ENCODE measurements around the gene IL20.
"Not testable (repeated sequence)": the region's sequence is repeated elsewhere in the genome, so short reads cannot be mapped to it uniquely, and the experiment has no call there.

Gene IL20

DNA sequence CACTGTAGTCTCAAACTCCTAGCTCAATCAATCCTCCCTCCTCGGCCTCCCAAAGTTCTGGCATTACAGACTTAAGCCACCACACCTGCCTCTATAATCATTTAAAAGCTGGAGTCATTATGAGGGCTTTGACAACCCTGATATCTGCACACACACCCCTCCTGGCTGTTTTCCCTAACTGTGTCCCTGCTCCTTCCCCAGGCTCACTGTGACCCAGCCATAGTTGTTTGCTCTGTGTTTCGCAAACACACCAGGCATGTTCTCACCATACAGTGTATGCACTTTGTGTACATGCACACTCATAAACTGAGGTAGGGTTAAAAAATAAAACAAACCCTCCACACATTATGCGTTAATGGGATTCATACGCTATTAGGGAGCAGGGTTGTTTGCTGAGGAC lies 21.8 kb upstream of the IL20 start:
- DNase-seq = no peak

DNA sequence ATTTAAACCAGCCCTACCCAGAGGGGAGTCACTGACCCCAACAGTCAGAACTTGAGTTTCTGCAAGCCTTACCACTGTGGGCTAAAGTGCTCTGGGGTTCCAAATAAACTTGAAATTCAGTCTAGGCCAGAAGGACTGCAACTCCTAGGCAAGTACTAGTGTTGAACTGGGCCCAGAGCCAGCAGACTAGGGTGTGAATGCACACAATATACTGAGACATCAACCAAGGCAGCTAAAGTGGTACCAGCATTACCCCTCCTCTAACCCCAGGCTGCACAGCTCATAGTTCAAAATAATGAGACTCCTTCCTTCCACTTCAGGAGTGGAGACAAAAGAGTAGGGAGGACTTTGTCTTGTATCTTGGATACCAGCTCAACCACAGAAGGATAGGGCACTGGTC lies 18.9 kb upstream of the IL20 start:
- DNase-seq = no peak

DNA sequence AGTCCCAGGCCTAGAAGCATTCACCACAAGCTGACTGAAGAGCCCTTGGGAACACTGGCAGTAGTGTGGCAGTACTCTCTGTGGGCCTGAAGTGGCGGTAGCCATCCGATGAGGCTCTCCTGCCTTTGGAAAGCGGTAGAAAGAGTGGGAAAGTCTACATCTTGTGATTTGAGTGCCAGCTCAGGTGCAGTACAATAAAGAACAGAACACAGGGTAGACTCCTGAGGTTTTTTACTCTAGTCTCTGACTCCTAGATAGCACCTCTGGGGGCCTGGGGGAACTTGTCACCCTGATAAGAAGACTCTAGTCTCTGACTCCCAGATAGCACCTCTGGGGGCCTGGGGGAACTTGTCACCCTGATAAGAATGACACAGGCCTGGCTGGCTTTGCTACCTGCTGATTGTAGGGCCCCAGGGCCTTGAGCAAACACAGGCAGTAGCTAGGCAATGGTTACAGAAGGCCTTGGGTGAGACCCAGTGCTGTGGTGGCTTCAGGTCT lies 18.0 kb upstream of the IL20 start:
- DNase-seq = no peak

DNA sequence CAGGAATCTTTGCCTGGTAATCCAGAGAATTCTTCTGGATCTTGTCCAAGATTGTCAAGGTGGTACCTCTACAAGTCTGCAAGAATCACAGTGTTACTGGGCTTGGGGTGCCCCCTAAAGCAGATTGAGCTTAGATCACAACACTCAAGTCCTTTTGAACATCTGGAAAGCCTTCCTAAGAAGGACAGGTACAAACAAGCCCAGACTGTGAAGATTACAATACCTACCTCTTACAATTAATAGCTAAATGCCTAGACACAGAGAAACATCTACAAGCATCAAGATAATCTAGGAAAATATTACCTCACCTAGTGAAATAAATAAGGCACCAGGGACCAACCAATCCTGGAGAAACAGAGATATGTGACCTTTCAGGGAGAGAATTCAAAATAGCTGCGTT lies 17.5 kb upstream of the IL20 start:
- no peak for DNase-seq

DNA sequence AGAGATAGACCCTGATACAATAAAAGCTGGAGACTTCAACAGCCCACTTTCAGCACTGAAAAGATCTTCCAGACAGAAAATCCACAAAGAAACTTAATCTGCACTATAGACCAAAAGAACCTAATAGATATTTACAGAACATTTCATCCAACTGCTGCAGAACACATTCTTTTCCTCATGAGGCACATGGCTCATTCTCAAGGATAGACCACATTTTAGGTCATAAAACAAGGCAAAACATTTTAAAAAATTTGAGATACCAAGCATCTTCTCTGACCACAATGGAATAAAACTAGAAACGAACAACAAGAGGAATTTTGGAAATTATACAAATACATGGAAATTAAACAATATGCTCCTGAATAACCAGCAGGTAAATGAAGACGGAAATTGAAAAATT lies 15.0 kb upstream of the IL20 start:
- no peak for DNase-seq

DNA sequence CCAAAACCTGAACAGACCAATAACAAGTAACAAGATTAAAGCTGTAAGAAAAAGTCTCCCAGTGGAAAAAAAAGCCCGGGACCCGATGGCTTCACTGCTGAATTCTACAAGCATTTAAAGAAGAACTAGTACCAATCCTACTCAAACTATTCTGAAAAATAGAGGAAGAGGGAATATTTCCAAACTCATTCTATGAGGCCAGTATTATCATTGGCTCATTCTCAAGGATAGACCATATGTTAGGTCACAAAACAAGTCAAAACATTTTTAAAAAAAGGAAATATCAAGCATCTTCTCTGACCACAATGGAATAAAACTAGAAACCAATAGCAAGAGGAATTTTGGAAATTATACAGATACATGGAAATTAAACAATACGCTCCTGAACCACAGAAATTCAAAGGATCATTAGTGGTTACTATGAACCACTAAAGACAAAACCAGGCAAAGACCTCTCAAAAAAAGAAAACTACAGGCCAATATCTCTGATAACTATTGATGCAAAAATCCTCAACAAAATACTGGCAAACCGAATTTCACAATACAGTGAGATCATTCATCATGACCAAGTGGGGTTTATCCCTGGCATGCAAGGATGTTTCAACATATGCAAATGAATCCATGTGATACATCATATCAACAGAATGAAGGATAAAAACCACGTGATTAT lies 13.9 kb upstream of the IL20 start:
- no peak for DNase-seq

DNA sequence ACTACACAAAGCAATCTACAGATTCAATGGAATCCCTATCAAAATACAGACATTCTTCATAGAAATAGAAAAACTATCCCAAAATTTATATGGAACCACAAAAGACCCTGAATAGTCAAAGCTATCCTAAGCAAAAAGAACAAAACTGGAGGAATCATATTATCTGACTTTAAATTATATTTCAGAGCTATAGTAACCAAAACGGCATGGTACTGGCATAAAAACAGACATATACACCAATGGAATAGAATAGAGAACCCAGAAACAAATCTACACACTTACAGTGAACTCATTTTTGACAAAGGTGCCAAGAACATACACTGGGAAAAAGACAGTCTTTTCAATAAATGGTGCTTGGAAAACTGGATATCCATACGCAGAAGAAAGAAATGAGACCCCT lies 12.8 kb upstream of the IL20 start:
- DNase-seq = not testable (repeated sequence)

DNA sequence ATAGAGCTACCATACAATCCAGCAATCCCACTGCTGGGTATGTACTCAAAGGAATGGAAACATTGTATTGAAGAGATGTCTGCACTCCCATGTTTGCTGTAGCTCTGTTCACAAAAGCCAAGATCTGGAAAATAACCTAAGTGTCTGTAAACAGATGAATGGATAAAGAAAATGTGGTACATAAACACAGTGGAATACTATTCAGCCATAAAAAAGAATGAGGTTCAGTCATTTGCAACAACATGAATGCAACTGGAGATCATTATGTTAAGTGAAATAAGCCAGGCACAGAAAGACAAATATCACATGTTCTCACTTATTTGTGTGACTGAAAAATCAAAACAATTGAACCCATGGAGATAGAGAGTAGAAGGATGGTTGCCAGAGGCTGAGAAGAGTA lies 11.7 kb upstream of the IL20 start:
- DNase-seq = not testable (repeated sequence)

DNA sequence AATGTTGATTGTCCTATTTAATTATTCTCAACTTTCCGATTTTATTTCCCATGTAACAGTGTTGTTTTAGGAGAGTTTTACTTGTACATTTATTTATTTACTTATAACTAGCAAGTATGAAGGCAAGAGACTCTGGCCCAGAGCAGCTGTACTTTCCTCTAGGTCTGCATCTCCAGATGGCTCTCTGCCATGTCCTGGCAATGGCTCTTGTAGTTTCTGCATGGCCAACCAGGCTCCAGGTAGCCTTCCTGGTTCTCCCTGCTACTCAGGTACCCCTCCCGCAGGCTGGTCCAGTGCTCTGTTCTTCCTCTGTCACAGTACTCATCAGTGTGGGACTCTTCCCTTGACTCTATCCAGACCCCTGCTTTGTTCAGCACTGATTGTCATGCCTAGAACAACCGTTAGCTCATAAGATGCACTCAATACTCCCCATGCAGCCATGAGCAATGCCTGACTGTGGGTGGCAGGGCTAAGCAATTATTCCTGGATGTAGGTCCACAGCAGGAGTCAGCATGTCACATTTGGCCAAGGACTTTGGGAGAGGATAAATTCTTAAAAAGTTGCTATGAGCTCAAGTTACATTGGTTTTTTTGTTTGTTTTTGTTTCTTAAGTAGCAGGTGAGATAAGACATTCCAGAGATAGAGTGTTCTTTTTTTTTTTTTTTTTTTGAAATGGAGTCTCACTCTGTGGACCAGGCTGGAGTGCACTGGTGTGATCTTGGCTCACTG lies 10.9 kb upstream of the IL20 start:
- no peak for DNase-seq

DNA sequence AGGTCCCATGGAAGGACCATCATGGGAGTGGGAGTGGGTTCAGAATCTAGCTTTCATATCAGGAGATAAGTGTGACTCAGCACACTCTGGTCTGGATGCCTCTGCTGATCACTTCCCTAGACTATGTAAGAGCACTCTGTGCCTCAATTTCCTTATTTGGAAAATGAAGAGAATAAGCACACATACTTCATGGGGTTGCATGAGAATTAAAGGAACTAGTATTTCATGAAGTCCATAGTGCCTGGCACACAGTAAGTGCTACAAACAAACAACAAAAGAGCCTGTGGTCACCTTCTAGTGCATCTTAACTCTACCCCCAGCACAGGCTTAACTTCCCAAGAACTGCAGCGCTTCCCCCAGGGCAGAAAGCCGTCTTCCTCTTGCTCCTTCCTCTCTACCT lies 9.6 kb upstream of the IL20 start:
- DNase-seq = no peak

DNA sequence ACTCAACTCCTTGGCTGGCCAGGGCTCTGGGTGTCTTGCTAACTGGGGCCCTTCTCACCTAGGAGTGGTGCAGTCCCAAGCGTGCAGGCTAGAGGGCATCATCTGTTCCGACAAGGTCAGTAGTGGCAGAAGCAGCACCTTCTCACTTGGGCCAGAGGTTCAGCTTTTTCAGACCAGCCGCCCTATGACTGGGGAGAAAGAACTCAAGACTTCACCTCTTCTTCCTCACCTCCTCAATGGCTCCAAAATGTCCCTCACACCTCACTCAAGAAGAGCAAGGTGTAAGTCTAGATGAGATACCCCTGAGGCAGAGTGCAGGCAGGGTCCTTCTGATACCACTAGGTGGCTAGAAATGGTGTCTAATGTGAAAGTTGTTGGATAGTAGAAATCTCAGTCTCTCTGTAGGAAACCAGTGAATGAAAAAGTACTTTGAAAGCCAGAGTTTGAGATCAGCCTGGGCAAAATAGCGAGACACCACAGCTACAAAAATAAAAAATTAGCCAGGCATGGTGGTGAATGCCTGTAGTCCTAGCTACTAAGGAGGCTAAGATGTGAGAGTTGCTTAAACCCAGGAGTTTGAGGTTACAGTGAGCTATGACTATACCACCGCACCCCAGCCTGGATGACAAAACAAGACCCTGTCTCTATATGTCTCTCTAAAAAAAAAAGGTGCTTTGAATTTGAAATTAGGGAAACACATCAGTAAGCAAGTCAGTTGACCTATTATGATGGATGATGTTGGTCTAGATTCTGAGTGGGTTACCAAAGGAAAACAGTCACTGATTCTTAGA lies 8.6 kb upstream of the IL20 start:
- DNase-seq = no peak

DNA sequence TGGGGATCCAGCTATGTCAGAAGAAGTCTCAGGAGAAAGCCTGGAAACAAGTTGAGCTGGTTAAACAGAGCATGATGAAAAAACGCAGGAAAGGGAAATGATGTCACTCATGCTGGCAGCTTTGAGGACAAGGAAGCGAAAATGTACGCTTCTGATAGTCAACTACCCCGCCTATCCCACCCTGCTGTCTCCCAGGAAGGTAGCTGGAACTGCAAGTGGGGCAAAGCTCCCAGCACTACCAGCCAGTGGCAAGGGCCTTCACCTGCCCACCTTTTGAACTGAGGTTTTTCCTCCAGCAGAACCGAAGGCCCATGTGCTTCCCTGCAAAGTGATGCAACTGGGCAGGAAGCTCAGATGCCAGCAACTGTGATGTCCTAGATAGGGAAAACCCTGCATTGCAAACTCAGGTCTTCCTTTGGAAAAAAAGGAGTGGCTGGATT lies 6.3 kb upstream of the IL20 start:
- DNase-seq = no peak

DNA sequence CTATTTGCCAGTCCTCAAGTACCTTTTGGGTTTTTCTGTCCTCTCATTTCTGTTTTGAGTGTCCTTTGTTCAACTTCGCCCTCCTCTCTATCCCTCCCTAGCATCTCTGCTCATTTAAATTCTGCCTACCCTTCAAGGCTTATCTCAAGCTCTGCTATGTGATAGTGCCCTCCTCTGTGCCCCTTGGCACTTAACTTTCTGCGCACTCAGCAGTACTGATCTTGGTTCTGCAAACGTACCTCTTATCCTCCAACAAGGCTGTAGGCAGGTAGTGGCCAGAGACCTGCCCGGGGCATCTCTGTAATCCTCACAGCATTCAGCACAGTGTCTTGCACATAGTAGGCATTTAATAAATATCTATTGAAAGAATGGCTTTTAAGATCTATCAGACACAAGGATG lies 5.3 kb upstream of the IL20 start:
- no peak for DNase-seq

DNA sequence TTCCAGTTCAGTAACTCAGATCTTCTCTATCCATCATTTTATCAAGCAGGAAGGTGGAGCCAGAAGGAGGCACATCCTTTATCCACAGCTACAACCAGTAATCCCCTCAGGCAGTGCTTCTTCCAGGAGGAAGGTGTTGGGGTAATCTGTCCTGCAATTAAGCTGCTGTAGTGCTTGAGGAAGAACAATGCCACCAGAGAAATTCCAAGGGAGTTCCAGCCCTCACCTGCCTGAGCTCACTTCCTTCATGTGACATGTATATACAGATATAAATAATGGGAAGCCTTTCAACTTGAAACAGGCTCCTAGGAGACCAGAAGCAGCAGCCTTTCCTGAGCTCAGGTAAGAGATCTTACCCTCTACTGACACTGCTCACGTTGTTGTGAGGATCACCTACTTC lies 2.2 kb upstream of the IL20 start:
- DNase-seq = no peak

DNA sequence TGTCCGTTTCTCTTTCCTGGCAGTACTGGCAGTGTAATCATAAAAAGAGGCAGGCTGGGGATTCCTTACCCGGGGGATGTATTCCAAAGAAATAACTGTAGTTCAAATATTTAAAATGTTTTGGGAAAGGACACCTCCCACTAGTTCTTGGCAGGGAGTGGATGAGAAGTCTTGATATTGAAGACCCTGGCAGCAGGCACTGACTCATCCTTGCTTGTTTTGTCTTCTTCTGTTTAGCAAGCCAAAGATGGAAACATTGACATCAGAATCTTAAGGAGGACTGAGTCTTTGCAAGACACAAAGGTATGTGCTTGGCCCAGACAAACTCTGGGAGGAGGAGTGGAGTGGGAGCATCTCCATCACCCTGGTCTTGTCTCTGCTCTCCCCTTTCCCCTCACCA lies 639 bp downstream of the IL20 start:
- DNase-seq = no peak

DNA sequence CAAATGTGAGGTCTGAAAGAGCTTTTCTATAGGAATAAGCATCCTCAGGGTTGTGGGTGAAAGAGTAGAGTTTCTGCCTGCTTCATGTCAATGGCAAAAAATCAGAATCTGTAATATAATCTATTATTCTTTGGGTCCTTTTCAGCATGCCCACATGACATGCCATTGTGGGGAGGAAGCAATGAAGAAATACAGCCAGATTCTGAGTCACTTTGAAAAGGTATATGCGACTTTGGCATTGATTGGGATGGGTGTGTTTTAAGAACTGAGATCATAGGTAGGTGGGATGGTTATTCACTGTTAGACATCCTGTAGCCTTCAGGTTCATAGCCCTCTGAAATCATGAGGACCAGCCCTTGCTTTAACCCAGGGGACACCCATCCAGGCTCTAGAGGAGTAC lies 1.8 kb downstream of the IL20 start:
- no peak for DNase-seq

DNA sequence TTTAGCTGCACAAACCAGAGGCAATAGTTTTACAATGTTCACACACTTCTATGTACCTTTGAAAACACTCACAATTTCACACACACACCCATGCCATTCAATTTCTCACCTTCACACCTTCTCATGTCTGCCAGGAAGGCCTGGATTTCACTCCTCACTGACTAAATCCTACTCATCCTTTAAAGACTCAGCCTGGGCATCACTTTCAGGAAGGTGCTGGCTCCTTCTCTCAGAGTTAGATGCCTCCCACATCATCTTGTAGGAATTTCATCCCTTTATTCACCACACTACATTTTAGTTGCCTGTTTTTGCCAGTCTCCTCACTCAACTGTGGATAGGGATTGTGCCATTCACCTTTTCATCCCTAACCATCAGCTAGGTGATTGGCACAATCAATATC lies 2.3 kb downstream of the IL20 start:
- no peak for DNase-seq

DNA sequence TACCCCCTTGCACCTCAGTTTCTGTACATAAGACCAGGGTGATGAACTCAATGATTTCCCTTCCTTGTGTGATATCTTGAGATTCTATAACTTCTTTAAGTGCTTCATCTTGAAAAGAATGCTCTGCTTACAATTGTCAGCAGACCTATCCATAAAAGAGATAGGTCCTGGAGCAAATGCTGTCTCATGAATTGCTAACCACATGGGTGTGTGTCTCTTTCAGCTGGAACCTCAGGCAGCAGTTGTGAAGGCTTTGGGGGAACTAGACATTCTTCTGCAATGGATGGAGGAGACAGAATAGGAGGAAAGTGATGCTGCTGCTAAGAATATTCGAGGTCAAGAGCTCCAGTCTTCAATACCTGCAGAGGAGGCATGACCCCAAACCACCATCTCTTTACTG lies 2.8 kb downstream of the IL20 start:
- no peak for DNase-seq

DNA sequence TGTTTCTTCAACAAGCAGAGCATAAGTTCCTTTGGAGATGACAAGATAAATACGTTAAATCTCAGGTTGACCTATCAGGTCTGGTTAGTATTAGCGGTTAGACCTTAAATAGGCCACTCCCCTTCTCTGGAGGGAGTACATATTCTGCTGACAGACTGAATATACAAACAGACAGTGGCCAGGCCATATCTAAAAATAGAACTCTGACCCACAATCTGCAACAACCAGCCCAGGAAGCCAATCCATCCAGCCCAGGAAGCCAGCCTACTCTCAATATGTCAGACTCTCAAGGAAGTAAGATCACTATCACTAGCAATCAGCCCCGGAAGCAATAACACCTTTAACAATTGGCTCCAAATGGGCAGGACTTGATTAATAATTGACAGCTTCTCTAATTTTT lies 6.7 kb downstream of the IL20 start:
- DNase-seq = no peak

DNA sequence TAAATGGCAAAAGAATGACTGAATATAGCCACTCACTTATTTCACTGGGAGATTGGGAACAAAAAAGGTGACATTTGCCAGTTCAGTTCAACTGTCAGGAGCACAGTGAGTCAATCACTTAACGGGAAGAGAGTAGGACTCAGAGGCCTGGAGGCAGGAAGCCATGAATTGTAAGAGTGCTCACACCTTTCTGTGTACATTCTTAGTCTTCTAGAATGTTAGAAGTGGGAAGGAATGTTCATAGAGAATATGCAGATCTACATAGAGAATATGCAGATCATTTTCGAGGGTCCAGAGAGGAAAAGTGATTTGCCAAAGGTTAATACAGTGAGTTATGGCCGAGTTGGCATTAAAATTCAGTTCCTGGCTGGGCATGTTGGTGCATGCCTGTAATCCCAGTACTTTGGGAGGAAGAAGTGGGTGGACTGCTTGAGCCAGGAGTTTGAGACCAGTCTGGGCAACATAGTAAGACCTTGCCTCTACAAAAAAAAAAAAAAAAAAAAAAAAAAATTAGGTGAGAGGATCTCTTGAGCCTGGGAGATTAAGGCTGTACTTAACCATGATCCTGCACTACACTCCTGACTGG lies 8.3 kb downstream of the IL20 start:
- no peak for DNase-seq

DNA sequence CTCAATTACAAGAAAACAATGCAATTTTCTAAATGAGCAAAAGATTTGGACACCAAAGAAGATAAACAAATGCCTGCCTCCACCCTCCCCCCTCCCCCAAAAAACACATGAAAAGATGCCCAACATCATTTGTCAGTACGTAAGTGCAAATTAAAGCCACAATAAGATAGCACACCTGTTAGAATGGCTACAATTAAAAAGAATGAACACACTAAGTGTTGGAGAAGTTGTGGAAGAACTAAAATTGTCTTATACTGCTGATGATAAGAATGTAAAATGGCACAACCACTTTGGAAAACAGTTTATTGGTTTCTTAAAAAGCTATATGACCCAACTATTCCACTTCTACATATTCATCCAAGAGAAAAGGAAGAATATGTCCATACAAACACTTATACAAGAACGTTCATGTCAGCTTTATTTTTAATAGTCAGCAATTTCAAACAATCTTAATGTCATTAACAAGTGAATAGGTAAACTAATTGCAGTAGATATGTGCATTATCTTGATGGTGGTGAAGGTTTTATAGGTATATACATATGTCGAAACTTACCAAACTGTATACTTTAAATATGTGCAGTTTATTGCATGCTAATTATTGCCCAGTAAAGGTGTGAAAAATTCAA lies 10.4 kb downstream of the IL20 start:
- no peak for DNase-seq

DNA sequence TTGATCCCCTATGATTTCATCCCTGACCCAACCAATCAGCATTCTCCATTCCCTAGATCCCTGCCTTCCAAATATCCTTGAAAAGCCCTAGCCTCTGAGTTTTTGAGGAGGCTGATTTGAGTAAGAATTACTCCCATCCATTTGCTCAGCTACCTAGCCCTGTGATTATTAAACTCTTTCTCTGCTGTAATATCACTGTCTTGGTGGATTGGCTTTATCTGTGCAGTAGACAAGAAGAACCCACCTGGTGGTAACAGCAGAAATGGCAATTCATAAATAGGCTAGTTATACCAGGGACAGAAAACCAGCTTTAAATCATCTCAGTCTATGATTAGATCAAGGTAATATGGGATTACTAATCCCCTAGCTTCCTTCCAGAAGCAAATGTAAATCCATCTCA lies 13.0 kb downstream of the IL20 start:
- DNase-seq = no peak

DNA sequence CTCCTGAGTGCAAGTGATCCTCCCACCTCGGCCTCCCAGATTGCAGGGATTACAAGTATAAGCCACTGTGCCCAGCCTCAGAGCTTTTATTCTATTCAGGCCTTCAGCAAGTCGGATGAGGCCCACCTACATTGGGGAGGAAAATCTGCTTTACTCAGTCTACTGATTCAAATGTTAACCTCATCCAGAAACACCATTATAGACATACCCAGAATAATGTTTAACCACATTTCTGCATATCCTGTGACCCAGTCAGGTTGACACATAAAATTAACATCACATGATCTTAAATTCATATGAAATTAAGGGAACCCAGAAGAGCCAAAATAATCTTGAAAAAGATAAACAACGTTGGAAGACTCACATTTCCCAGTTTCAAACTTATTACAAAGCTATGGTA lies 14.9 kb downstream of the IL20 start:
- no peak for DNase-seq
